Measurements from ENCODE around the gene THBS3. TPM values are rescaled to one million over a fixed set of nuclear protein-coding genes. Genes with fewer than 3 reads are reported as not detected.

The THBS3 gene
- total RNA-seq, 1 donor: 32.8 TPM

GRCh38 chr1:155208541-155209311, 1.0 kb upstream of the THBS3 start, which contains the start of gene MTX1:
TSS of gene MTX1 (plus strand) at chr1:155208695. CDS start at chr1:155208805, 110 bp downstream.
- H3K4me3 ChIP-seq (ENCODE audit: low read depth, low read length): peak within 1 kb of the TSS; percentile 93
- DNase-seq (ENCODE audit: low read depth): peak; percentile 85
- TF ChIP-seq, protein P1, sequence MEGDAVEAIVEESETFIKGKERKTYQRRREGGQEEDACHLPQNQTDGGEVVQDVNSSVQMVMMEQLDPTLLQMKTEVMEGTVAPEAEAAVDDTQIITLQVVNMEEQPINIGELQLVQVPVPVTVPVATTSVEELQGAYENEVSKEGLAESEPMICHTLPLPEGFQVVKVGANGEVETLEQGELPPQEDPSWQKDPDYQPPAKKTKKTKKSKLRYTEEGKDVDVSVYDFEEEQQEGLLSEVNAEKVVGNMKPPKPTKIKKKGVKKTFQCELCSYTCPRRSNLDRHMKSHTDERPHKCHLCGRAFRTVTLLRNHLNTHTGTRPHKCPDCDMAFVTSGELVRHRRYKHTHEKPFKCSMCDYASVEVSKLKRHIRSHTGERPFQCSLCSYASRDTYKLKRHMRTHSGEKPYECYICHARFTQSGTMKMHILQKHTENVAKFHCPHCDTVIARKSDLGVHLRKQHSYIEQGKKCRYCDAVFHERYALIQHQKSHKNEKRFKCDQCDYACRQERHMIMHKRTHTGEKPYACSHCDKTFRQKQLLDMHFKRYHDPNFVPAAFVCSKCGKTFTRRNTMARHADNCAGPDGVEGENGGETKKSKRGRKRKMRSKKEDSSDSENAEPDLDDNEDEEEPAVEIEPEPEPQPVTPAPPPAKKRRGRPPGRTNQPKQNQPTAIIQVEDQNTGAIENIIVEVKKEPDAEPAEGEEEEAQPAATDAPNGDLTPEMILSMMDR (IDR thresholded peaks at IDR 0.05; ENCODE audit: insufficient read depth, low read depth, low read length): no peak

DNA sequence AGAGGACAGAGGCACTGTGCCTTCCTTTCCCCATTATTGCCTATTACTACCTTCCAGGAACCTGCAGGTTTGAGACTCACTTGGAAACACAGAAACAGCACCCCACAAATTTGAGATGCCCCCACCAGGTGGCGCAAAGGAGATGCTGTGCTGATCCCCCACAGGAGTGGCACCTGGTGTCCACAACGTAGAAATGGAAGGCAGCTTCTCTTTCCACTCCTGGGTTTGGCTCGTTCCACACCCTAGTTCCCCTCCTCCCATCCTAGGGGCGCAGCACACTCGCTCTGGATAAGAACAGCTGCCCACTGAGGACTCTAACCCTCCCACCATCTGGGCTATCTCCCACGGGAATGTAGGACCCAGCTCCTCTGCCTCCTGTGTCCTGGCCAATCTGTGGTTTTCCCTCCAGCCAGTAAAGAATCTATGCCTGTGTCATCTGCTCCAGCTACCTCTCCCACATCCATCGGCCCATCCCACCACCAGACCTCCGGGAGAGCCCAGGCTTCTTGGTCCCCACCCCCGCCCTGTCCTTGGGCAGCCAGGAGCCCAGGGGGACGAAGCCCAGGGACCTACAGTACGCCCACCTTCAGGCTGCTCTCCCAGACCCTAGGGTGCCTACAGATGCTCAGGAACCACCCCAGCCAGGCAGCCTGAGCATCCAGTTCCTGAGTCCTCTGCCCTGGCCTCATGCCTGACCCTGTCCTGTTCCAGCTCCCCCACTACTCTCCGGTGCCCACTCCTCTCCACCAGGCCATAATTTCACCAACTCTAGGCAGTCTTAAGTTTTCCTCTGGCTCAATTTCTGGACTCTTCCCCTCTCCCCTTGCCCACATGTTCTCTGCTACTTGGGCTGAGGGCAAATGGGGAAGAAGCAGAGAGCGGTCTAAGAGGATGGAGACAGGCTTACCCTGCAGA, 549 bp downstream of the THBS3 start:
- H3K4me3 ChIP-seq (ENCODE audit: low read depth, low read length): peak overlapping the region; percentile 93
- DNase-seq (ENCODE audit: low read depth): peak; percentile 82
- TF ChIP-seq, protein P1 (IDR thresholded peaks at IDR 0.05; ENCODE audit: insufficient read depth, low read depth, low read length): peak; percentile 91

DNA sequence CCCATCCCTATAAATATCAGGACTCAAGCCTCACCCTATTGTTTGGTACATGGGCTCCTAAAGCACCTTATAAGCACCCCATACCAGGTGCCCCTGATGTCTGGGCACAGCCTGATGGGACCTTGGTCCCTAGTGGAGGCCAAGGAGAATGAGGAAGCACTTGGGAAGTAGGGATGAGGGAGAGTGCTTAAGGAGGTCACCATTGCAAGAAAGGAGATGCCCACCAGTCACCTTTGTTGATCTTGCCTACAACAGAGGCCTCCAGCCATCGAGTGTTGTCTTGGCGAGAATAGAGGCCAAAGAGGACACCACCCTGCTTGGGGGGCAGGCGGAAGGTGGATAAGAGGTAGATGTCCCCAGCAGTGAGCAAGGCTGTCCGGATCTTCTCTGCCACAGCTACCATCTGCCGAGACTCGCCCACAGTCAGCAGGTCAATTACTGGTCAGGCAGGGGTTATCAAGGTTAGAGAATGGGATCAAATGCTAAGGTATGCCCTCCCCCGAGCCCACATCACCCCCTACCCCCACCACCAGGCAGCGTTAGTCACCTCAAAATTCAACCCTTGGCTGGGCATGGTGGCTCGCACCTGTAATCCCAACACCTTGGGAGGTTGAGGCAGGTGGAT, 1.6 kb downstream of the THBS3 start:
- DNase-seq (ENCODE audit: low read depth): no peak
- no peak overlapping the region for H3K4me3 ChIP-seq (ENCODE audit: low read depth, low read length)
- TF ChIP-seq, protein P1 (IDR thresholded peaks at IDR 0.05; ENCODE audit: insufficient read depth, low read depth, low read length): no peak

- DNase-seq (ENCODE audit: low read depth): no peak
- H3K4me3 ChIP-seq (ENCODE audit: low read depth, low read length): no peak overlapping the region
- TF ChIP-seq, protein P1 (IDR thresholded peaks at IDR 0.05; ENCODE audit: insufficient read depth, low read depth, low read length): no peak
Measured at GRCh38 chr1:155205035-155205434, 2.7 kb downstream of the THBS3 start.

DNA sequence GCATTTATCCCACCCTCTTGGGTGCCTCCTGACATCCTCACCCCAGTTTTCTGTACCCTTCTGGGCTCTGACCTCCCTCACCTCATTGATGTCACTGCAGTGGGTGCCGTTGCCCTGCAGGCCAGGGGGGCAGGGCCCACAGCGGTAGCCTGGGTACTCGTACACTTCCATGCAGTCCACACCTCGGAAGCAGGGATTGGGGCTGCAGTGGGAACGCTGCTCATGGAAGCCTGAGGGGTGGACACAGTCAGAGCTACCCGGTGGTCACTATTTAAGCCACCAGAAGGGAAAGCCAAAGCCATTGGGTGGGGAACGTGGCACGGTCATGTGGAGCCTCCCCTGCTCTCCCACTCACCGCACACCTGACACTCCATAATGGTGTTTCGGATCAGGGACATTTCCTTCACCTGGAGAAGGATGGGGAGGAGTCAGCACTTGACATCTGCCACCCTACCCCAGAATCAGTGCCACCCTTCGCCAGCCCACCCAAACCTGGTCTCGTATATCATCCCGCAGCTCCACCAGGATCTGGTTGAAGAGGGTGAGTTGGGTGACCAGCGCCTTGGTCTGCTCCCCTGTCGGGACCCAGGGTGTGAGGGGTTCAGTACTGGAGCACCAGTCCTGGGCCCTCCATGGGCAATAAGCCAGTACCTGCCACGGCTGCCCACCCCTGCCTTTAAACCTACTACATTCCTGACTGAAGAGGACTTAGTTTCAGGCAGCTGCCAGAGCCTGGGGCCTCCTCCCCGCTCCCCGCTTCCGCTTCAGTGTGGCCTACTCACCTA, 4.8 kb downstream of the THBS3 start:
- DNase-seq (ENCODE audit: low read depth): no peak
- H3K4me3 ChIP-seq (ENCODE audit: low read depth, low read length): no peak overlapping the region
- TF ChIP-seq, protein P1 (IDR thresholded peaks at IDR 0.05; ENCODE audit: insufficient read depth, low read depth, low read length): no peak

- DNase-seq (ENCODE audit: low read depth): no peak
- TF ChIP-seq, protein P1 (IDR thresholded peaks at IDR 0.05; ENCODE audit: insufficient read depth, low read depth, low read length): no peak
- H3K4me3 ChIP-seq (ENCODE audit: low read depth, low read length): no peak overlapping the region
Measured at GRCh38 chr1:155202198-155202597, 5.5 kb downstream of the THBS3 start.
